ENCODE data around the gene RTN4IP1. TPM values are rescaled to one million over a fixed set of nuclear protein-coding genes. Genes with fewer than 3 reads are reported as not detected.

Gene RTN4IP1
- polyA plus RNA-seq, 1 donor from 2014 or later, result 8.5 TPM

GRCh38 chr6:106568530-106568929 lies 60.8 kb downstream of the RTN4IP1 start:
- Histone ChIP-seq H3K27ac (ENCODE audit: low read length) (no peak overlapping the region), H4K20me1 (ENCODE audit: insufficient read depth) (no peaks in the 10 kb centered on the region), H3K9ac (ENCODE audit: low read length) (no peak overlapping the region), H3F3A (ENCODE audit: insufficient read depth, low read length, poor library complexity, severe bottlenecking) (no peaks in the 10 kb centered on the region), H3K36me3 (ENCODE audit: insufficient read depth, low read length) (no peaks in the 10 kb centered on the region), H3K9me2 (ENCODE audit: insufficient read depth, low read length) (no peaks in the 10 kb centered on the region), H3K9me3 (ENCODE audit: low read length) (no peaks in the 10 kb centered on the region), H3K79me2 (replicated peaks; ENCODE audit: insufficient read depth, low read length) (no peaks in the 10 kb centered on the region), H3K27me3 (ENCODE audit: insufficient read depth, low read depth, low read length) (no peaks in the 10 kb centered on the region), H3K4me3 (ENCODE audit: low read length) (no peak overlapping the region), H3K4me2 (ENCODE audit: low read length) (no peak overlapping the region), H2AFZ (ENCODE audit: low read depth, low read length) (no peak overlapping the region)
- TF ChIP-seq CTCF (IDR thresholded peaks at IDR 0.05; ENCODE audit: poor library complexity, severe bottlenecking) (no peak), RAD21 (conservative IDR thresholded peaks at IDR 0.05) (no peak), REST (IDR thresholded peaks at IDR 0.05; ENCODE audit: borderline replicate concordance) (no peak), TAF1 (IDR thresholded peaks at IDR 0.05; ENCODE audit: low read depth) (no peak)

GRCh38 chr6:106564476-106564875 lies 64.8 kb downstream of the RTN4IP1 start:
- Histone ChIP-seq H3K27me3 (ENCODE audit: insufficient read depth, low read depth, low read length) (no peaks in the 10 kb centered on the region), H3K9ac (ENCODE audit: low read length) (no peak overlapping the region), H3K9me3 (ENCODE audit: low read length) (no peaks in the 10 kb centered on the region), H3K27ac (ENCODE audit: low read length) (no peak overlapping the region), H3K4me3 (ENCODE audit: low read length) (no peak overlapping the region), H3F3A (ENCODE audit: insufficient read depth, low read length, poor library complexity, severe bottlenecking) (no peaks in the 10 kb centered on the region), H3K36me3 (ENCODE audit: insufficient read depth, low read length) (no peaks in the 10 kb centered on the region), H3K79me2 (replicated peaks; ENCODE audit: insufficient read depth, low read length) (no peaks in the 10 kb centered on the region), H3K4me2 (ENCODE audit: low read length) (no peak overlapping the region), H4K20me1 (ENCODE audit: insufficient read depth) (no peaks in the 10 kb centered on the region), H2AFZ (ENCODE audit: low read depth, low read length) (no peak overlapping the region), H3K9me2 (ENCODE audit: insufficient read depth, low read length) (no peaks in the 10 kb centered on the region)
- TF ChIP-seq SMC3 (conservative IDR thresholded peaks at IDR 0.05; ENCODE audit: poor library complexity) (no peak), EZH2 (IDR thresholded peaks at IDR 0.05; ENCODE audit: borderline replicate concordance, insufficient read depth, low read length, poor library complexity, severe bottlenecking) (no peak)

- no peak overlapping the region for H3K4me2 ChIP-seq (ENCODE audit: low read length)
- H3K9me2 ChIP-seq (ENCODE audit: insufficient read depth, low read length), result no peaks in the 10 kb centered on the region
- H3K9me3 ChIP-seq (ENCODE audit: low read length), result no peaks in the 10 kb centered on the region
- H2AFZ ChIP-seq (ENCODE audit: low read depth, low read length), result no peak overlapping the region
- H4K20me1 ChIP-seq (ENCODE audit: insufficient read depth), result no peaks in the 10 kb centered on the region
- H3K79me2 ChIP-seq (replicated peaks; ENCODE audit: insufficient read depth, low read length), result no peaks in the 10 kb centered on the region
- H3F3A ChIP-seq (ENCODE audit: insufficient read depth, low read length, poor library complexity, severe bottlenecking), result no peaks in the 10 kb centered on the region
- H3K9ac ChIP-seq (ENCODE audit: low read length), result no peak overlapping the region
- no peaks in the 10 kb centered on the region for H3K27me3 ChIP-seq (ENCODE audit: insufficient read depth, low read depth, low read length)
- no peak overlapping the region for H3K27ac ChIP-seq (ENCODE audit: low read length)
- TF ChIP-seq SMC3 (conservative IDR thresholded peaks at IDR 0.05; ENCODE audit: poor library complexity), result no peak
- no peak for TF ChIP-seq TAF1 (IDR thresholded peaks at IDR 0.05; ENCODE audit: low read depth)
- TF ChIP-seq RAD21 (conservative IDR thresholded peaks at IDR 0.05), result no peak
- no peak for TF ChIP-seq MXI1 (conservative IDR thresholded peaks at IDR 0.05; ENCODE audit: poor library complexity, severe bottlenecking)
- TF ChIP-seq EZH2 (IDR thresholded peaks at IDR 0.05; ENCODE audit: borderline replicate concordance, insufficient read depth, low read length, poor library complexity, severe bottlenecking), result no peak
- TF ChIP-seq EP300 (conservative IDR thresholded peaks at IDR 0.05; ENCODE audit: poor library complexity, severe bottlenecking), result no peak
- TF ChIP-seq REST (IDR thresholded peaks at IDR 0.05; ENCODE audit: borderline replicate concordance), result no peak
- TF ChIP-seq POLR2AphosphoS5 (IDR thresholded peaks at IDR 0.05), result no peak
- no peak for TF ChIP-seq CTCF (IDR thresholded peaks at IDR 0.05; ENCODE audit: poor library complexity, severe bottlenecking)
- no peak overlapping the region for H3K4me3 ChIP-seq (ENCODE audit: low read length)
- no peaks in the 10 kb centered on the region for H3K36me3 ChIP-seq (ENCODE audit: insufficient read depth, low read length)
These were observed 65.7 kb downstream of the RTN4IP1 start for GRCh38 chr6:106563614-106564013.
